NCI-H524 (cell line): ENCODE measurements around the gene MRGPRF.
"Not testable (repeated sequence)": the region's sequence is repeated elsewhere in the genome, so short reads cannot be mapped to it uniquely, and the experiment has no call there.

Experiments
- DNase-seq, 2 experiments: peaks; one replicate each; lab custom pipeline; 2025; lab: John Stamatoyannopoulos, UW

Gene MRGPRF

DNA sequence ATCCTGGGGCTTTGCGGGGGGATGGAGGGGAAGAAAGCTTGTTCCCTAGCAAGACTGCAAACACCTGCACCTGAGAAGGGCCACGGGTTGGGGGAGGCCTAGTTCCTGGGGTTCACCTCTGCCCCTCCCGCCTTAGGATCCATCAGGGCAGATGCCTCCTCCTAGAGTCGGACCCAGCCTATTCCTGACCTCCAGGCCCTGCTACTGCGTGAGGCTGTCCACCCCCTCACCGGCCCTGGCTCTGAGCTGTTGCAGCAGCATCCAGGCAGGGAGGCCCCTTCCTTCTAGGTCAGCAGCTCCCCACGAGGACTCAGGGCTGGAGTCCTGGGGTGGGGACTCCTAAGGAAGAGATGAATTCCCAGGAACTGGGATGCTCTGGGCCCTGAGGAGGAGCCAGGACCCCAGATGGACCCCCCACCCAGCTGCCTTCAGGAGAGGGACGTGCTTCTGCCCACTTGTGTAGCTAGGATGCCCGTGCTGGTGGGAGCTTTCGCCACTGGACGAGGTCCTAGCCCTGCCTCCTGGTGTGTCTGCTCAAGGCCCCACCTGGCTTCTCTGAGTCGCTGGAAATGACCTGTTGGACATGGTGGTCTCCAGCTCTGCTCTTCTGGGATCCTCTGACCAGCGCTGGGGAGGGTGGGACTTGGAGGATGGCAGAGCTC lies 10.3 kb downstream of the MRGPRF start:
- DNase-seq, result no peak

DNA sequence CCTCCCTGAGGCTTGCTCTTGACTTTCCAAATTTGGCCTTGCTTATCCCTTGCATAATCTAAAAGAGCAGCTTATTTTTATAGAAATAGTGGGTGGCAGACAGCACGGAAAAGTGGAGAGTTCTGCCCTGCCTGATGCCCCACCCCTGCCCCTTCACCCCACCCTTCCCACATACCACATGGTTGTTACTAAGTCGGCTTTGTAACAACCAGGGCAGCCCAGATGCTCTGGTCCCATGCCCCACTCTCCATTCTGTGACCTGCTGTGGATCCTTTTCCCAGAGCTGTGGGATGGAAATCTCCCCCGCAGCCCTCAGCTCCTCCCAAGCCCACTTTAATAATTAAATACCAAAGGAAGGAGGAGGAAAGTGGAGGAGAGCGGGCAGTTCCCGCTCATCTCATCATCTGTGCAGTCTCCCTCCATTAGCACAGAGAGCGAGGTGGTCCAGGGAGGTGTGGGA lies 10.9 kb downstream of the MRGPRF start:
- no peak for DNase-seq

DNA sequence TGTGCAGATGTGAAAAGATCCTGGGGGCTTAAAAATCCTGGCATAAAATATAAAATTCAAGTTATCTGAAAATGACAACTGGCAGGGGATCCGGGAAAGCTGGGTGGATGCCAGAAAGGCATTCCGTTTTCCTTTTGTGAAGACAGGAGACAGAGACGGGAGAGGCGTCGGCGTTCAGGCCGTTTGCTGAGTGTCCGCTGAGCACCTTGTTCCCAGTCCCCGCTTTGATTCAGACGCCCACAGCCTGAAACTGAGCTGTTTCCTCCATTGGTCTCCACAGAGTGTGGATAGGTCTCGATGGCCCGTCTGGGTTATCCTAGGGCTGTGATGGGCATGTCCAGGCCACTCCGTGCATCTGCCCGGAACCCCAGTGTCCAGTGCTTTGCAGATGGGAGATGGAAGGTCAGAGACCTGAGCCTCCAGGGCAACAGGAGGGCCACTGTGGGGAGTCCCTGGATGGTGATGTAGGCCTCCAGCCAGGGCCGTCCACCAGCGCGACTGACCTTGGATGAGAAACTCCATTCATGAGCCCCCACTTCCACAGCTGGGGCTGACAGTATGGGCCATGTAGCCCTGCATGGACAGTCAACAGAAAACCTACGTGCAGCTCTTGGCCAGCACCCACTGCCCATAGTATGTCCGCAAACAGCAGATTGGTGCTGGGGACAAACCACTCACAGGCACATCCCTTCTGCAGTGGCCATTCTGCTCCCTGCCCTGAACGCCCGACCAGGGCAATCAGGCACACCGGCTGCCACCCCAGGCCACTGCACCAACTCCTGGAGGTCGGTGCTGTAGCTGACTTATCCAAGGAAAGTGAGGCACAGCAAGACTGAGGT lies 11.6 kb downstream of the MRGPRF start:
- no peak for DNase-seq

DNA sequence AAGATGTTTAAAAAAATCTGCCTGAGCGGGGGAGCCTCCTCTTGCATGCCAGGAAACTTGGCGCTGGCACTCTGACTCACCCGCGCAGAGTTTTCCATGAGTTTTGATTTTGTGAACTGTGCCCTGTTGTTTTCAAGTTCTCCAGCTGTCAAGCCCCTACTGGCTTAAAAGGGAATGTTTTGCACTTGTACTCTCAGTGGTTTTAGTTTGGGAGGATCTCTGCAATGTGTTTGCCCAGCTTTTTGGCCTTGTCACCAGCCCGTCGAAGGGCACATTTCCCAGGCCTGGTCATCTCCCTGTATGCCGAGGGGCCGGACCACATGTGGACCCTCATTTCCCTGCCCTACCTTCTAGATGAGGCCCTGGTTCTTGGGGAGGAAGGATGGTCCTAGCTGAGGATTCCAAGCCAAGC lies 12.2 kb downstream of the MRGPRF start:
- DNase-seq, result peak in 1 of 2 experiments; percentile 9

DNA sequence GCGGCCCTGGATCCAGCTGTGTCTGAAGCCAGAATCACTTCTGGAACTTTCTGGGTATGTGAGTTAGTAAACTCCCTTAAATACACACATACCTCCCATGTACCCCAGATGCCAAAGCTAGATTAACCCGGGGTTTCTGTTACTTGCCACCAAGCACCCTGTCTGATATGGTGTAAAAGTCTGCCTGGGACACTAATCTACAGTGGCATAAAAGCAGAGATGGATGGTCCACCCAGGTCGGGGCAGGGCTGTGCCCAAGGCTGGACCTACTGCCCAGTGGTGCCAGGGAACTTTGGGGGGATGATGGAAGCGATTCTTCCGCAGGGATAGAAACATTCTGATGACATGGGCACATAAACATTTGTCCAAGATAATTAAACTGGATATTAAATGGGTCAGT lies 12.7 kb downstream of the MRGPRF start:
- DNase-seq, result no peak

DNA sequence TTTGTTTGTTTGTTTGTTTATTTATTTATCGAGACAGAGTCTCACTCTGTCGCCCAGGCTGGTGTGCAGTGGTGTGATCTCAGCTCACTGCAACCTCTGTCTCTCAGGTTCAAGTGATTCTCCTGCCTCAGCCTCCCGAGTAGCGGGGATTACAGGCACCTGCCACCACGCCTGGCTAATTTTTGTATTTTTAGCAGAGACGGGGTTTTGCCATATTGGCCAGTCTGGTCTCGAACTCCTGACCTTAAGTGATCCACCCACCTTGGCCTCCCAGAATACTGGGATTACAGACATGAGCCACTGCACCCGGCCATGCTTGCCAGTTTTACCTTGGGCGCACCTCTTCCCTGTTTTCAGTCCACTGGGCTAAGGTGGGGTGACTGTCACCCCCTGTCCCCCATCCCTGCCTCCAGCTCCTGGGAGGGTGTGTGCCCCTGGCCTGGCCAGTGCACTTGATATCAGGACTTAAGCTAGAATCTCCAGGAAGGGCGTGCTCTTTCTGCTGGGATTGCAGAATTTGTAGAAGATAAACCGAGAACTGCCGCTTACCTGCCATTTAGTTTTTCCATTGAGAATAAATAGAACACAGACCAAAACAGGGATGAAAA lies 13.2 kb downstream of the MRGPRF start:
- DNase-seq, result not testable (repeated sequence)

DNA sequence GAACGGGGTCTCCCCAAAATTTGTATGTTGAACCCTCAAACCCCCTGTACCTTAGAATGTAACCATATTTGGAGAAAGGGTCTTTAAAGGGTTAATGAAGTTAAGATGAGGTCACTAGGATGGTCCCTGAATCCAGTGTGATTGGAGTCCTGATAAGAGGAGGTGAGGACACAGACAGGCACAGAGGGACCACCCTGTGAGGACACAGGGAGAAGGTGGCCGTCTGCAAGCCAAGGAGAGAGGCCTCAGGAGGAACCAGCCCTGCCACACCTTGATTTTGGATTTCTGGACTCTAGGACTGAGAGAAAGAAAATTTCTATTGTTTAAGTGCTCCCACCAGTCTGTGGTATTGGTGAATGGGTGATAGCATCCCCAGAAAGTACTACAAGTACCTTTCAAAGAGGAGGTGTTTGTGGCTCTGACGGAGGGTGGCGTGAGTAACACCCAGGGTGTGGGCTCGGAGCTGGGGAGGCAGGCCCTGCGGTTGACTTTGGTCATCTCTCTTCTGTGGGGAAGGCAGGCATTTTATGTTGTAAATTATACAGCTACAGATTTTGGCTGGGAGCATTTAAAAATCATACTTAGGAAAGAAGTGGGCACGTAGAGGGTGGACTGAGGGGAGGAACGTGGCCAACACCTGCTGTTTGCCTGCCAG lies 13.8 kb downstream of the MRGPRF start:
- DNase-seq, result no peak

DNA sequence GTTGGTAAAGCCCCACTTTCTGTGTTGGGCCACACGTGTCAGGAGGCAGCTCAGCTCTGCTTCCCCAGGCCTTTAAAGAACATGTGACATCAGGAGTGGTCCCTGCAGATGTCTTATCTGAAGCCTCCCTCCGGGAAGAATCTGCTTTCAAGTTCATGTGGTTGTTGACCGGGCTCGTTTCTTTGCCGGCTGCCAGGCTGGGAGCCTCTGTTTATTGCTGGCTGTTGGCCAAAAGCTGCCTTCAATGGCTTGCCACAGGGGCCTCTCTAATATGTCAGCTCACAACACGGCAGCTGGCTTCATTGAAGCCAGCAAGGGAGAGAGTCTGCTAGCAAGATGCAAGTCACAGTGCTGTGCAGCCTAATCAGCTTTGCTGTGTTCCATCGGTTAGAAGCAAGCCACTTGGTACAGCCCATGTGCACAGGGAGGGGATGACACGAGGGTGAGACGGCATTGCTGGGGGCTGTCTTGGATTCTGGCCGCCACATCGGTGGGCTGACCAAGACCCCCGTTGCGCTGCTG lies 14.6 kb downstream of the MRGPRF start:
- DNase-seq, result peak; percentile 88 to 95

DNA sequence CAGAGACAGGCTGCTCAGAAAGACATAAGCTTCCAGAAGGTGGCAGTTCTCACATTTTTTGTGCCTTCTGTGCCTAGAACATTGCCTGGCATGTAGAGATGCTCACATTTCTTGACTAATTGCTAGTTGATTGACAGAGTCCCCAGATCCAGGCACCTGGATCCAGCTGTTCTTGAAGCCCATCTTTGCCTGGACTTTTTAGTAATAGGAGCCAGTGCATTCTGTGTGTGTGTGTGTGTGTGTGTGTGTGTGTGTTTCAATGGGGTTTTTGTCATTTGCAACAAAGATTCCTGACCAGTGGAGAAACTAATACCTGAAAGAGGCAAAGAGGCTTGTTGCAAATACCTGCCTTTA lies 15.1 kb downstream of the MRGPRF start:
- DNase-seq, result no peak

DNA sequence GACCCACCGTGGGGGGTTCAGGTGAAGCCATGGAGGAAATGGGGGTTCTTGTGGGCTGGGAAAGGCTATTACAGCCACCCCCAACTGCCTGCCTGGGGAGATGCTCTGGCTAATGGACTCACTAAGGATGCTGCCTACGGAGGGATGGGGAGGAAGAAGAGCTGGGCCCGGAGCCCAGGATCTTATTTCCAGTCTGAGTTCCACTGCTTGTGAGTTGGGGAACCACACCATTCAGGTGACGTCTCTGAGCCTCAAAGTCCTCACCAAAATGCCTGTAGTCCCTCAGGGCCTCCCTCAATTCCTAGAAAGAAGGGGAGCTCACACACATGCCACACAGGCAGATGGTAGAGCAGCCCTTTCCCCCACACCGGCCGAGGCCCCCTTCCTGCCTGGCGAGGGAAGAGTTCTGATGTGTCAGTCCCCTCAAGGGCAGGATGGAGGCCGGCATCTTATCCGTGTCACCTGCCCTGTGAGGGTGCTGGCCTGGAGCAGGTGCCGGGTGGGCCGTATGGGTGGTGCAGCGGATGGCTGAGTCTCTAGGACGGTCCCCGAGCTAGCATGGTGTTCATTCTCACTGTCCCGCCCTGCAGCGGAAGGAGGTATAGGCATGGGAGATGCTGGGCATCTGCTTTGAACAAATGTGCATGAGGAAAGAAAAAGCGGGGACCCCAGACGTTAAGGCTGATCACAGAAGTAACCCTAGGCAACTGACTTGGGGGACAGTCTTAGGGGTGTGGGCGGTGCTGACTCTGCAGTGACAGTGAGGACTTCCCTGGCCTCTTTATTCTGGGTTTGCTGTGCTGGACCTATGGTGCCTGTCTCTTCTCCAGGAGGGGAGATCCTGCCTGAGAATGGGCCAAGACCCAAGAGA lies 15.7 kb downstream of the MRGPRF start:
- no peak for DNase-seq

DNA sequence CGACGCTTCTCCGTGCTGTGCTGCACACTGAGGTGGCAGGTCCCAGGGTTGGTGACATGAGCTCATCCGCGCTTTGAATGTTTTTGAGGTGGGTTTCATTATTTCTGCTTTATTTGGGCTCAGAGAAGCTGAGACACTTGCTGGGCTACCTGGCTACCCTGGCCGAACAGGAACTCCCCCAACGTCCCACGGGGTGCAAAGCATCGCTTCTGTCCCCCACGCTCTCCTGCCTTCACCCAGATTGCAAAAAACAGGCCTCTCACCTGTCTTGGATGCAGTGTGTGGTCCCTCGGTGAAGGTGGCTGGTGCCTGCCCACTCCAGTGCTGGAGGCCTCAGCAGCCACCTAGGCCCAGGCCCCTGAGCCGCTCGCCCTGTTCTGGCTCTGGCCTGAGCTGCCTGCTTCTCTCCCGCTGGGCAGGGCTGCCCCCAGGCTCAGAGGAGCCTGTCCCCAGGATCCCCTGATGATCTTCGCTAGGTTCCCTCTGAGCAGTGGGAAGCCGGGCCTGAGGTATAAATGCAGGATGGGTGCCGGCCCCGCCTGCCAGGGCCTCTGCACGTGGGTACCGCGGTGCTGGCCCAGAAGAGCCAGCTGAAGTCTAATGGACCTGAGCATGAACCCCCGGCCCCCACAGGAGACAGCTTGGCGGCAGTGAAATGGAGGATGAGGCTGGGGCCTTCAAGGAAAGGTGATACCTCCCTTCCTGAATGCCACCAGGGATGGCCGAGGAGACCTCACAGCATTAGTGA lies 16.5 kb downstream of the MRGPRF start:
- DNase-seq, result no peak

DNA sequence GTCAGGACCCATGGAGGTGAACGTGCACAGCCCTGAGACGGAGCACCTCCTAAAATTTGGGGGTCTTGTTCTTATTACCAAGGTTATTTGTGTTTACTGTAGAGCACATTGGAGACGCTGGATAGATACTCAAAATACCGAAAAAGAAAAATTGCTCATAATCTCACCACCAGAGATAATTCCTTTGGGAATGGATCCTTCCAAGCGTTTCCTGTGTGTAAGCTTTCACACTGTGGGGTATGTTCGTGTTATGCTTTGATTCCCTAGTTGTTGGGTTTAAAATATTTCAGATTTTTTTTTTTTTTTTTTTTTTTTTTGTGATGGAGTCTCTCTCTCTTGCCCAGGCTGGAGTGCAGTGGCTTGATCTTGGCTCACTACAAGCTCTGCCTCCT lies 18.2 kb downstream of the MRGPRF start:
- DNase-seq, result no peak

DNA sequence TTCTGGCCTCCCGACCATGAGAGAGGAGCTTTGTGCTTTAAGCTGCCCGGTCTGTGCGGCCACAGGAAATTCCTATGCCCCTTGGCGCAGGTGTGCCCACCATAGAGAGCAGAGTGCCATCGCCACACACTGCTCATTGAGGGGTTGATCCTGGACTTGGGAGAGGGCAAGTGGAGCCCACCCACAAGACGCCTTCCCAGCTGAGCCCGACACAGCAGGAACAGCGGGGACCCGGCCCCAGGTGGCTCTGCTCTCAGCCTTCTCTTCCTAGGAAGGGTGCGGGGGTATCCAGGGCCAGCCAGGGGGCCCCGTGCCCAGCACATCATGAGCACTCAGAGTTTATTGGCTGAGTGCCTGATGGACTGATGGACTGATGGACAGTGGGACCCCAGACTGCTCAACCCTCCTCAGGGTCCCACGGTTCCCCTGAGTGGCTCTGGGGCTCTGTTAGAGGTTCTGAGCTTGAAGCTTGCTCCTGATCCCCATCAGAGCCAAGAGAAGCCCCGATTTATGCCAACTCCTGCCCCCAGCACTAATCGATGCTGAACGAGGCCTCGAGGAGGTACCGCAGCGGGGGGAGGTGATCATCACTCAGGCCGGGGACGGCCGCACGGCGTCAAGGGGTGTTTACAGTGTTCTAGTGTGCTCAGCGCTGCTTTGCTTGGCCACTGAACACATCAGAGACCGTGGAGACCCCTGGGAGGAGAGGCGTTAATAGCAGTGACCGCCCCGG lies 18.7 kb downstream of the MRGPRF start:
- no peak for DNase-seq

DNA sequence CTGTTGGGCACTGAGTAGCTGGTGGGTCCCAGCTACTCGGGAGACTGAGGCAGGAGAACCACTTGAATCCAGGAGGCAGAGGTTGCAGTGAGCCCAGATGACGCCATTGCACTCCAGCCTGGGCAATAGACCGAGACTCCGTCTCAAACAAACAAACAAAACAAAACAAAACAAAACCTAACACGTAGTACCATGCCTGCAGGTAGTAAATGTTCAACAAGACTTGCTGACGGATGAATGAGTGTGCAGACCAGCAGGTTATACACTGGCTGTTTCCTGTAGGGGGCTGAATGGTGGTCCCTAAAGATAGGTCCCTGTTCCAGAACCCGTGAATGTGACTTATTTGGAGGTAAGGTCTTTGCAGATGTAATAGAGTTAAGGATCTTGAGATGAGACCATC lies 19.5 kb downstream of the MRGPRF start:
- no peak for DNase-seq

DNA sequence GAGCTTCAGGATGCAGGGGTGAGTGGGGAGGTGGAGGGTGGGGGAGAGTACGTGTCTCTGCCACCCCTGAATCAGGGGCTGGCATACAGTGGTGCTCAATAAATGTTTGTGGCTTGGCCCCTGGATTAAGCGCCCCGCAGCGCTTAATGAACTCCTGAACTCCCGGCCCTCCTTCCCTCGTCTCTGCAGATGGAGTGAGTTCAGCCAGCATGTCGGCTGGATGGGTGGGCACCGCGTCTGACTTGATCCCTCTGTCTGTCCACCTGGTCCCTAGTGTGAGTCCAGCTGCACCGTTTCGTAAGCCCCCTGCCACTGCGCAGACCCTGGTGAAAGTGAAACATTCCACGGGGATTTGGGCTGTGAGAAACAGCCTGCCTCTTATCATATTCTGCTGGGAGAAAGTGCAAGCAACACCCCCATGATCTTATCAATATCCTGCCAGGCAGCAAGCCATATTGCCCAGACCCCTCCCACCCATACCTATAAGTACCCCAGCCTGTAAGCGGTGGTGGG lies 20.2 kb downstream of the MRGPRF start:
- no peak for DNase-seq

DNA sequence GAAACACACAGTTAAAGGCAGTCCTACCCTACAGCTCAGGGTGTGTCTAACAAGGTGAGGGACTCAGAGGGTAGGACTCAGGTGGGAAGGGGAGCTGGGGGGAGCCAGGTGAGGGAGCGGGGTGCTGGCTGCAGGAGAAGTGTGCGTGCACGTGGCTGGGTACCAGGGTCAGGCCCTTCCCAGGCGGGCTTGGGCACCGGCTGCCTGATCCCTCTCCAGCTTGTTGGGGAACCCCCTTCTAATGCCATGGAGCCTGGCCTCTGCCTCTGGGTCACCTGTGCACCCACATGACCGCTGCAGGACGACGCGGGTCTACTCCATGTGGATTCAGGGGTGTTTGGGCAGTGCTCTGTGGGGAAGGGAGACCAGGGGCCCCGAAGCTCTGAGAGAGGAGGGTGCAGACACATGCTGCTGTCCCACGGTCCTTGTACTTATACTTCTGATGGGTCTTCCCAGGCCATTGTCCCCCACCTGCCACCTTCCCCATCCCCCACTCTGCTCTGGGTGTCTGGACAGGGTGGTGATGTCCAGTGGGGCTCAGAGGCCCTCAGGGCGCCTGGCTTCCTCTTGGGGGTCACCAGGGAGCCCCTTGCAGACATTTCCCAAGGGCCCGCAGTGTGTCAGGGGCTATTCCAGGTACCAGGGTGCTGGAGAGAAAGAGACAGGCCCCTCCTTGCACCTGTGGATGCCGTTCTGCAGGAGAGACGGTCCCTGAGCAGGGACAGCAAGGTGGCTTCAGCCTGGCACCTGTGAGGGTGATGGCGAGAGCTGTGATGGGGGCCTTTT lies 21.9 kb downstream of the MRGPRF start:
- DNase-seq, result no peak

DNA sequence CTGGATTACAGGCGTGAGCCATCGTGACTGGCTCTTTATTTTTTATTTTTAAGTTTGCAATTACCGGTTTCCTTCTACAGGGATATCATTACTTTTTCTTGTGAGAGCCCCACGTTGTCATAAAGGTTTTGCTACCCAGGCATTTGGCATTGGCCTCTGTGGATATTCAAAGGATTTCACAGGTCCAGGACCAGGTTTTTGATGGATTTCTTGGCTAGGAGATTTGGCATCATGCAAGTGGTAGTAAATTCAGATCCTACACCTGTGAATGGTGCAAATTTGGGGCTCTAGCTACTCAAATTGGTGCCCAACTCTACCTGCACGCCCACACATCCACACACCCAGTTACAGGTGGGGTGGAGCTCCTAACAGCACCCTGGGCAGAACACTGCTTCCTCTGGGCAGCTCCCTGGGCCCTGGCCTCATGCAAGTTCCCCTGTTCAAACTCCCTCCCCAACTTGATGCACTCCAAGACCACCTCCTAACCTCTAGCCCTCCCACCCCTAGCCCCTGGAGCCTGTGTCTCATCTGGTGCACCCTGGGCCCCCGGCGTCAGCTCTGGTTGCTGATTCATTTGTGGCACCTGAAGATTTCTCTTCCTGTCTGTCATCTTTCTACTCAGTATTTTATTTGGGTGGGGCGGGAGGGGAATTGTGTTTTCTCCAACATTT lies 23.0 kb downstream of the MRGPRF start:
- DNase-seq, result no peak

DNA sequence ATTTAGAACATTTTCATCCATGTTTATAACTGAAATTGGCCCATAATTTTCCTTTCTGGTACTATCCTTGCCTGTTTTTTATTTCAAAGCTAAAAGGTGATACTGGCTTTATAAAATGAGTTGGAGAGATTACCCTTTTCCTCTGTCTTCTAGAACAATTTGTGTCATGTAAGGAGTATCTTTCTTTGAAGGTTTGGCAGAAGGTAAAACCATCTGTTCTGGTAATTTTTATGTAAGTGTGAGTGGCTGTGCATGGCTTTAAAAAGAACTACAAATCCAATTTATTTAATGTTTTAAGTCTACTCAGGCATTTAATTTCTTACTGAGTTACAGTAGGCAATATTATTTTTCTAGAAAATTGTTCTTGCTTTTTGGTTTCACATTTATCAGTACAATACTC lies 24.6 kb downstream of the MRGPRF start:
- DNase-seq, result peak; percentile 29 to 72
